Natural killer cell (primary cell): ENCODE data around the gene GPRC6A. TPM values are rescaled to one million over a fixed set of nuclear protein-coding genes. Genes with fewer than 3 reads are reported as not detected.

Experiments
- ATAC-seq, 3 donors: fragments of 150-1000 bp in 2 of 3; fragments of 200-7000 bp in 1 of 3; cut with Tn5 transposase; 1 replicate in 1 of 3; 2 replicates in 2 of 3; pipeline ENCODE4 v1.10.0; 2021; ENCODE audit warnings: mild to moderate bottlenecking in 2 of 3, moderate library complexity in 2 of 3
- DNase-seq, 2 donors: peaks; one replicate each; pipeline versions ENCODE4 v3.0.0 to v3.0.0-alpha.2; 2013 to 2021; ENCODE audit warnings: mixed read lengths in 1 of 2
- H3K27ac ChIP-seq: one replicate; pipeline ENCODE4 v1.5.1; 2013; ENCODE audit warnings: mild to moderate bottlenecking, low read length
- H3K27me3 ChIP-seq: one replicate; pipeline ENCODE4 v1.6.1; 2013; ENCODE audit warnings: low read length; ENCODE audit not compliant: control insufficient read depth, insufficient read depth
- H3K36me3 ChIP-seq: one replicate; pipeline ENCODE4 v1.6.1; 2013; ENCODE audit warnings: low read length; ENCODE audit not compliant: control insufficient read depth, insufficient read depth
- H3K4me1 ChIP-seq: one replicate; pipeline ENCODE4 v1.6.1; 2013; ENCODE audit warnings: low read length; ENCODE audit not compliant: control insufficient read depth, insufficient read depth
- H3K4me3 ChIP-seq: one replicate; pipeline ENCODE4 v1.5.1; 2013; ENCODE audit warnings: low read length
- H3K9me3 ChIP-seq: one replicate; pipeline ENCODE4 v1.6.1; 2013; ENCODE audit warnings: low read length; ENCODE audit not compliant: control insufficient read depth, insufficient read depth
- H3K27ac Mint-ChIP-seq, 2 donors: one replicate each; pipeline ENCODE4 v1.8.0; 2022; ENCODE audit warnings: mild to moderate bottlenecking in 2 of 2, mixed read lengths in 2 of 2, moderate library complexity in 1 of 2
- H3K27me3 Mint-ChIP-seq, 2 donors: one replicate each; pipeline ENCODE4 v1.8.0; 2022; ENCODE audit warnings: low read depth in 2 of 2, mixed read lengths in 2 of 2
- H3K36me3 Mint-ChIP-seq: one replicate; pipeline ENCODE4 v1.8.0; 2022; ENCODE audit warnings: mixed read lengths
- H3K4me1 Mint-ChIP-seq, 2 donors: one replicate each; pipeline ENCODE4 v1.8.0; 2022; ENCODE audit warnings: mixed read lengths in 2 of 2
- H3K4me3 Mint-ChIP-seq: one replicate; pipeline ENCODE4 v1.8.0; 2022; ENCODE audit warnings: mild to moderate bottlenecking, moderate library complexity, mixed read lengths
- H3K9me3 Mint-ChIP-seq, 2 donors: one replicate each; pipeline ENCODE4 v1.8.0; 2022; ENCODE audit warnings: mixed read lengths in 2 of 2
- CTCF ChIP-seq: fragments of 200-600 bp; IDR thresholded peaks from one replicate; pipeline ENCODE4 v1.8.0; 2022; ENCODE audit warnings: antibody characterized with exemption
- WGBS: methylation state at CpG from one replicate; pipeline ENCODE4 v1.1.7; 2013; ENCODE audit warnings: missing lambda C conversion rate; ENCODE audit not compliant: insufficient coverage; 5-methylcytosine and 5-hydroxymethylcytosine counted together
- intact Hi-C: fragments of 100-400 bp; cut with micrococcal nuclease; formaldehyde crosslinking; loops from one replicate; pipeline ENCODE4 v1.14.2; 2022
- total RNA-seq, 4 donors: library from RNA; stranded (reverse); fragments of 120-200 nt in 1 of 4; gene quantifications; one replicate each; pipeline versions ENCODE4 v1.2.3 to v1.2.4, GENCODE V29; 2013 to 2022

GPRC6A gene
- total RNA-seq, 3 donors from 2014 or later (not counting 1 experiment from before 2014, with no cell fraction given): not detected

GRCh38 chr6:116793224-116793623 lies 35.7 kb downstream of the GPRC6A start:
- peaks cover 0 to 7% of the 10 kb centered on the region in 2 donors for H3K27me3 Mint-ChIP-seq

GRCh38 chr6:116783852-116784251 lies 45.0 kb downstream of the GPRC6A start:
- Mint-ChIP-seq H3K27me3 (peaks cover 6 to 7% of the 10 kb centered on the region in 2 donors), H3K9me3 (no peaks in the 10 kb centered on the region), H3K4me3 (no peak overlapping the region), H3K4me1 (no peaks in the 10 kb centered on the region), H3K27ac (no peak overlapping the region), H3K36me3 (no peaks in the 10 kb centered on the region)
- H3K36me3 ChIP-seq: no peaks in the 10 kb centered on the region
- H3K4me1 ChIP-seq: no peaks in the 10 kb centered on the region
- intact Hi-C loops: no loop called here
- 70% methylated on average over 4 of the region's 5 CpGs for WGBS
- no peak for TF ChIP-seq CTCF
- DNase-seq: no peak
- H3K4me3 ChIP-seq: no peak overlapping the region
- no peak overlapping the region for H3K27ac ChIP-seq
- no peak for ATAC-seq
- H3K27me3 ChIP-seq: peaks cover 2% of the 10 kb centered on the region
- H3K9me3 ChIP-seq: no peaks in the 10 kb centered on the region

More at GRCh38 chr6:116793224-116793623, 35.7 kb downstream of the GPRC6A start:
- Histone ChIP-seq H3K4me3 (no peak overlapping the region), H3K36me3 (no peaks in the 10 kb centered on the region), H3K27me3 (peaks cover 4% of the 10 kb centered on the region), H3K4me1 (no peaks in the 10 kb centered on the region), H3K27ac (no peak overlapping the region), H3K9me3 (no peaks in the 10 kb centered on the region)
- WGBS: 100% methylated on average over 1 of the region's 3 CpGs
- H3K9me3 Mint-ChIP-seq: peaks cover 2% of the 10 kb centered on the region in 2 donors
- H3K4me3 Mint-ChIP-seq: no peak overlapping the region
- no peak for ATAC-seq
- H3K36me3 Mint-ChIP-seq: no peaks in the 10 kb centered on the region
- no peaks in the 10 kb centered on the region for H3K4me1 Mint-ChIP-seq
- no peak for TF ChIP-seq CTCF
- no peak overlapping the region for H3K27ac Mint-ChIP-seq
- intact Hi-C loops: no loop called here
- DNase-seq: no peak

GRCh38 chr6:116779573-116780164 lies 49.2 kb downstream of the GPRC6A start:
- Mint-ChIP-seq H3K27me3 (peaks cover 6 to 7% of the 10 kb centered on the region in 2 donors), H3K27ac (no peak overlapping the region), H3K36me3 (no peaks in the 10 kb centered on the region), H3K4me1 (no peaks in the 10 kb centered on the region), H3K4me3 (no peak overlapping the region), H3K9me3 (no peaks in the 10 kb centered on the region)
- H3K27ac ChIP-seq: no peak overlapping the region
- DNase-seq: peak in 1 of 2 donors; percentile 13
- intact Hi-C loops: no loop called here
- H3K36me3 ChIP-seq: no peaks in the 10 kb centered on the region
- no peak overlapping the region for H3K4me3 ChIP-seq
- 41% methylated on average over 10 of the region's 13 CpGs for WGBS
- peaks cover 2% of the 10 kb centered on the region for H3K27me3 ChIP-seq
- no peaks in the 10 kb centered on the region for H3K4me1 ChIP-seq
- H3K9me3 ChIP-seq: no peaks in the 10 kb centered on the region
- TF ChIP-seq CTCF: no peak
- no peak for ATAC-seq

GRCh38 chr6:116773886-116774285 lies 55.0 kb downstream of the GPRC6A start:
- H3K27ac Mint-ChIP-seq: no peak overlapping the region
- peaks cover 3 to 11% of the 10 kb centered on the region in 2 donors for H3K27me3 Mint-ChIP-seq
- Histone ChIP-seq H3K4me1 (no peaks in the 10 kb centered on the region), H3K27me3 (no peaks in the 10 kb centered on the region), H3K27ac (no peak overlapping the region), H3K9me3 (no peaks in the 10 kb centered on the region), H3K36me3 (no peaks in the 10 kb centered on the region), H3K4me3 (no peak overlapping the region)
- no peaks in the 10 kb centered on the region for H3K36me3 Mint-ChIP-seq
- ATAC-seq: no peak
- TF ChIP-seq CTCF: no peak
- no CpG with 5 or more reads among the region's 1 CpG for whole genome bisulfite sequencing
- H3K4me3 Mint-ChIP-seq: no peak overlapping the region
- no peaks in the 10 kb centered on the region for H3K4me1 Mint-ChIP-seq
- intact Hi-C loops: no loop called here
- DNase-seq: no peak
- H3K9me3 Mint-ChIP-seq: no peaks in the 10 kb centered on the region
